GM12801 (cell line): Measurements from ENCODE around the gene COG5.

ENCODE experiments used
- CTCF ChIP-seq: IDR thresholded peaks from one replicate; pipeline ENCODE4 v1.5.1; 2011; ENCODE audit warnings: control low read depth; ENCODE audit not compliant: insufficient read length; ENCODE audit errors: extremely low read depth

COG5 gene

GRCh38 chr7:107224374-107225223 lies 339.1 kb downstream of the COG5 start:
- no peak for TF ChIP-seq CTCF

- no peak for TF ChIP-seq CTCF
Observed at GRCh38 chr7:107220356-107220755, 343.4 kb downstream of the COG5 start.

GRCh38 chr7:107219563-107220244 lies 344.0 kb downstream of the COG5 start:
- no peak for TF ChIP-seq CTCF

GRCh38 chr7:107213945-107214344 lies 349.8 kb downstream of the COG5 start:
- no peak for TF ChIP-seq CTCF

- TF ChIP-seq CTCF: no peak
Observed at GRCh38 chr7:107213193-107213788, 350.4 kb downstream of the COG5 start.

- TF ChIP-seq CTCF: no peak
Observed at GRCh38 chr7:107212725-107213124, 351.0 kb downstream of the COG5 start.

GRCh38 chr7:107210400-107210799 lies 353.3 kb downstream of the COG5 start:
- TF ChIP-seq CTCF: no peak
